Lung (tissue), 12 donors: ENCODE measurements around the gene ZNF385C. TPM values are rescaled to one million over a fixed set of nuclear protein-coding genes. Genes with fewer than 3 reads are reported as not detected.

Source experiments
- ATAC-seq: fragments of 200-7000 bp; cut with Tn5 transposase; one replicate; pipeline ENCODE4 v1.9.1; 2020; ENCODE audit warnings: moderate number of reproducible peaks; ENCODE audit not compliant: insufficient read depth, low FRiP score
- DNase-seq, 3 donors: peaks; one replicate each; pipeline ENCODE4 v3.0.0-alpha.2; 2013 to 2017
- H3K27ac ChIP-seq, 2 donors: one replicate each; pipeline ENCODE4 v1.5.1; 2013; ENCODE audit warnings: mild to moderate bottlenecking in 2 of 2, moderate library complexity in 2 of 2, control low read depth in 1 of 2, inconsistent platforms in 1 of 2, low read depth in 1 of 2, low read length in 1 of 2
- H3K27me3 ChIP-seq, 3 donors: one replicate each; pipeline ENCODE4 v1.5.1; 2013; ENCODE audit warnings: low read length in 2 of 3; ENCODE audit not compliant: control insufficient read depth in 3 of 3, insufficient read depth in 3 of 3
- H3K36me3 ChIP-seq, 4 donors: one replicate each; pipeline ENCODE4 v1.5.1; 2013; ENCODE audit warnings: low read length in 4 of 4, mild to moderate bottlenecking in 1 of 4, moderate library complexity in 1 of 4; ENCODE audit not compliant: control insufficient read depth in 4 of 4, insufficient read depth in 4 of 4
- H3K4me1 ChIP-seq, 5 donors: one replicate each; pipeline ENCODE4 v1.5.1; 2013; ENCODE audit warnings: low read length in 5 of 5, mild to moderate bottlenecking in 2 of 5, moderate library complexity in 1 of 5; ENCODE audit not compliant: control insufficient read depth in 5 of 5, insufficient read depth in 5 of 5
- H3K4me3 ChIP-seq: one replicate; pipeline ENCODE4 v1.5.1; 2013; ENCODE audit warnings: mild to moderate bottlenecking, control low read depth, moderate library complexity
- H3K9ac ChIP-seq, 2 donors: one replicate each; pipeline ENCODE4 v1.5.1; 2013; ENCODE audit warnings: low read length in 2 of 2, control low read depth in 1 of 2; ENCODE audit not compliant: insufficient read depth in 1 of 2
- H3K9me3 ChIP-seq, 4 donors: one replicate each; pipeline ENCODE4 v1.5.1; 2013; ENCODE audit warnings: low read length in 3 of 4, mild to moderate bottlenecking in 1 of 4, moderate library complexity in 1 of 4; ENCODE audit not compliant: control insufficient read depth in 4 of 4, insufficient read depth in 3 of 4
- CTCF ChIP-seq: IDR thresholded peaks from 2 replicates; pipeline ENCODE4 v1.5.1; 2012; ENCODE audit warnings: mild to moderate bottlenecking; ENCODE audit errors: control extremely low read depth, extremely low read depth
- WGBS, 2 donors: extraction: QIAGEN DNeasy Blood & Tissue Kit; methylation state at CpG; one replicate each; pipeline ENCODE4 v1.1.7; 2013; 5-methylcytosine and 5-hydroxymethylcytosine counted together
- polyA plus RNA-seq, 2 donors: library from polyadenylated mRNA; stranded (reverse); fragments of 200-250 nt; gene quantifications; one replicate each; pipeline ENCODE4 v1.2.1, GENCODE V29; 2013
- total RNA-seq, 2 donors: library from RNA; depleted of rRNA in 1 of 2; stranded (reverse); fragments of >200 nt in 1 of 2; gene quantifications; one replicate each; pipeline ENCODE4 v1.2.1, GENCODE V29; 2014 to 2021
- donor health status: control.
- donor health status: control.
- donor health status: Bipolar disorder and iron deficiency.
- donor health status: healthy.
- donor health status: DM: yes; HTN: yes; CAD: no.

ZNF385C gene
- total and polyA plus RNA-seq, 4 donors = 0.14 to 0.57 (median 0.37) TPM

GRCh38 chr17:42127414-42127813, 29.1 kb upstream of the ZNF385C start:
- WGBS, 2 donors = 86 to 96% methylated on average over 6 of the region's 6 CpGs
- no peaks in the 10 kb centered on the region for H3K9me3 ChIP-seq
- no peak overlapping the region for H3K9ac ChIP-seq
- H3K27ac ChIP-seq = no peak overlapping the region
- ATAC-seq (no peak), DNase-seq (no peak)
- no peak for TF ChIP-seq CTCF
- H3K4me3 ChIP-seq = no peak overlapping the region
- peaks cover 0 to 21% (median 1%) of the 10 kb centered on the region in 5 donors for H3K4me1 ChIP-seq
- H3K36me3 ChIP-seq = peaks cover 7 to 46% (median 29%) of the 10 kb centered on the region in 4 donors
- no peaks in the 10 kb centered on the region for H3K27me3 ChIP-seq

DNA sequence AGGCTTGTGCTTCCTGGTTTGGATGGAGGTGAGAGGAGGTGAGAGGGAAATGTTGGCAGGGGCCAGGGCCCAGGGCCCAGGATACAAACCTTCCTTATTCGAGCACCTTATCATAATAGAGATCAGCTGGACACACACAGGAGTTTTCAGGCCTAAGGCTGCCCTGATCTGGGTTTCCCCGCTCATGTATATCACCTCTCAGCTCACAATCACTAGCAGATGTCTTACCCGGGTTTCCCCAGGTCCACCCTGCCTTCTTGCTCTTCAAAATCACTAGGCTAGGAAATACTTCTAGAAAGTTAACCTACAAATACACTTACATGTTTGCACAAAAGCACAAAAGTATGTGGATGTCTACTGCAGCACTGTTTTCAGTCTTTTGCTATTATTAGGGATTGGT, 28.6 kb upstream of the ZNF385C start:
- ATAC-seq (no peak), DNase-seq (no peak)
- Histone ChIP-seq H3K9me3 (no peaks in the 10 kb centered on the region), H3K4me1 (peaks cover 0 to 21% (median 5%) of the 10 kb centered on the region in 5 donors), H3K4me3 (no peak overlapping the region), H3K27me3 (no peaks in the 10 kb centered on the region), H3K9ac (no peak overlapping the region), H3K27ac (no peak overlapping the region), H3K36me3 (peaks cover 7 to 46% (median 29%) of the 10 kb centered on the region in 4 donors)
- TF ChIP-seq CTCF = no peak
- 86 to 90% methylated on average over 3 of the region's 3 CpGs for WGBS, 2 donors

DNA sequence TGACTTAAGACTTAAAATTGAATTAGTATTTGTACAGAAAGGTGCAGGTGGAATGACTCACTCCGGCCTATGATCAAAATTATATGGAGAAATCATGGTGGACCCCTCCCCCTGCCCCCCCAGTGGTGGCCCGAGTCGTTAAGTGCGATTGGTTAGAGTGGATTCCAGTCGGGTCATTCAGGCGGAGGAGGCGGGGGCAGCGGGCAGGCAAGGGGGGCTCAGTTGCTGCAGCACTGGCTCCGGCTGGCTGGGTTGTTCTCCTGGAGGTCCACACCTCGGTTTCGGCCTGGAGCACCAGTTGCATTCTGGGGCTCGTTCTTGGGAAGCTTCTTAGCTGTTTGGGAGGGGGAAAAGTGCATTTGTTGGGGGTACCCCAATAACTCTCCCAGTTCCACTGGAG, 27.3 kb upstream of the ZNF385C start:
- H3K27ac ChIP-seq = no peak overlapping the region
- H3K9me3 ChIP-seq = no peaks in the 10 kb centered on the region
- peaks cover 7 to 46% (median 28%) of the 10 kb centered on the region in 4 donors for H3K36me3 ChIP-seq
- no peak overlapping the region for H3K4me3 ChIP-seq
- 85 to 93% methylated on average over 12 of the region's 12 CpGs for WGBS, 2 donors
- DNase-seq (no peak), ATAC-seq (no peak)
- H3K4me1 ChIP-seq = peaks cover 0 to 16% (median 6%) of the 10 kb centered on the region in 5 donors
- no peak for TF ChIP-seq CTCF
- no peaks in the 10 kb centered on the region for H3K27me3 ChIP-seq
- H3K9ac ChIP-seq = no peak overlapping the region

DNA sequence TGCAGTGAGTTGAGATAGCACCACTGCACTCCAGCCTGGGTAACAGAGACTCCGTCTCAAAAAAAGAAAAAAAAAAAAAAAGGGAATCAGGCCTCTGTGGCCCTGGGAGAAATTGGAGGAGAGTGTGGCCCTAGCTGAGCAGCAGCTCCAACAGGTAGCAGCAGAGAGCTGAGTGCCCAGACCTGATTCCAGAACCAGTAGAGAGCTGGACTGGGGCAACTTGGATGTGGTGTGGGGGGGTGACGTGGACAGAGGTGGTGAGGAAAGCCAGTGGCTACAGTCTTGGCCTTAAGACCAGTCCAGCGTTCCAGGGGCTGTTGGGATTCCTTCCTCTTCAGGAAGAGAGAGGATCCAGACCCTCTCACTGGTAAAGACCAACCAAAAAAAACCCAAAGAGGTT, 26.0 kb upstream of the ZNF385C start:
- 91 to 97% methylated on average over 3 of the region's 3 CpGs for WGBS, 2 donors
- Histone ChIP-seq H3K36me3 (peaks cover 7 to 35% (median 20%) of the 10 kb centered on the region in 4 donors), H3K9me3 (no peaks in the 10 kb centered on the region), H3K4me3 (no peak overlapping the region), H3K27ac (no peak overlapping the region), H3K4me1 (peaks cover 0 to 11% (median 5%) of the 10 kb centered on the region in 5 donors), H3K9ac (no peak overlapping the region), H3K27me3 (no peaks in the 10 kb centered on the region)
- no peak for TF ChIP-seq CTCF
- DNase-seq (no peak), ATAC-seq (no peak)
